Peyer's patch (tissue), 4 donors: ENCODE results near the gene MAN1C1.

ENCODE experiments used
- POLR2A ChIP-seq, 2 donors: fragments of 450-650 bp; IDR thresholded peaks; one replicate each; pipeline ENCODE4 v1.5.1; 2017; ENCODE audit warnings: antibody characterized with exemption in 2 of 2, mild to moderate bottlenecking in 2 of 2, moderate library complexity in 2 of 2
- TF ChIP-seq, protein P1 (sequence below), 6 experiments: fragments of 450-650 bp in 4 of 6; fragments of 200-600 bp in 2 of 6; sonication (generic) in 1 of 6; IDR thresholded peaks; one replicate each; pipeline ENCODE4 v1.5.1; 2017 to 2019; ENCODE audit warnings: antibody characterized with exemption in 6 of 6, mild to moderate bottlenecking in 3 of 6, moderate library complexity in 1 of 6

DNA sequence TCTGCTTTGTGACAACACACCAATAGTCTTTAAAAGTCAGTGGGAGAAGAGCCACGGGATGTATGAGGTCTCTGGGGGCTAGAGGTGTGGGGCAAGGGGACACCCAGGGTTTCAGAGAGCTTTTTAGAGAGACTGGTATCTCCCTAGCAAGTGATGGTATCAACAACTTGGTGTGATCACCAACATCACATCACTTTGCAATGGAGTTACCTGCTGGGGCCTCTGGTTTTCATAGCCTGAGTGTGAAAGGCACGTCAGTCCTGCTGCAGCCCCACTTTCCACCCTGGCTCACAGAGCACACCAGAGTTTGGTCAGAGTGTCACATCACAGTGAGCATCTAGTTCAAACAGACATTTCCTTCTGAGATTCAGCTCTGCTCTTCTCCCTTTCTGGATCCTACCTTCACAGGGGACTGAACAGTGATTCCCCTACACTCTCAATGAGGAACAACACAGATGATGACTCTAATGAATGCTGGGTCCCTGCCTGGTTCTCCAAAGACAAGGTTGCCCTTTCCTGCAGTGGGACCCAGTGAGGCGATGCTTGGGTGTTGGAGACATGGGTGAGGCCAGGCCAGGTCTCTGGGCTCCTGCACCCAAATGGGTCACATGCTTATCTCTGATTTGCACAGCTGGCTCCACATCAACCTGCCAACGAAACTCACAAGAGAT is 2.0 kb upstream of the MAN1C1 start:
- TF ChIP-seq, protein P1, sequence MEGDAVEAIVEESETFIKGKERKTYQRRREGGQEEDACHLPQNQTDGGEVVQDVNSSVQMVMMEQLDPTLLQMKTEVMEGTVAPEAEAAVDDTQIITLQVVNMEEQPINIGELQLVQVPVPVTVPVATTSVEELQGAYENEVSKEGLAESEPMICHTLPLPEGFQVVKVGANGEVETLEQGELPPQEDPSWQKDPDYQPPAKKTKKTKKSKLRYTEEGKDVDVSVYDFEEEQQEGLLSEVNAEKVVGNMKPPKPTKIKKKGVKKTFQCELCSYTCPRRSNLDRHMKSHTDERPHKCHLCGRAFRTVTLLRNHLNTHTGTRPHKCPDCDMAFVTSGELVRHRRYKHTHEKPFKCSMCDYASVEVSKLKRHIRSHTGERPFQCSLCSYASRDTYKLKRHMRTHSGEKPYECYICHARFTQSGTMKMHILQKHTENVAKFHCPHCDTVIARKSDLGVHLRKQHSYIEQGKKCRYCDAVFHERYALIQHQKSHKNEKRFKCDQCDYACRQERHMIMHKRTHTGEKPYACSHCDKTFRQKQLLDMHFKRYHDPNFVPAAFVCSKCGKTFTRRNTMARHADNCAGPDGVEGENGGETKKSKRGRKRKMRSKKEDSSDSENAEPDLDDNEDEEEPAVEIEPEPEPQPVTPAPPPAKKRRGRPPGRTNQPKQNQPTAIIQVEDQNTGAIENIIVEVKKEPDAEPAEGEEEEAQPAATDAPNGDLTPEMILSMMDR (IDR thresholded peaks at IDR 0.05), result no peak
- no peak for TF ChIP-seq POLR2A (IDR thresholded peaks at IDR 0.05)
